Measurements from ENCODE around the gene CALR3.
"Not testable (repeated sequence)": the region's sequence is repeated elsewhere in the genome, so short reads cannot be mapped to it uniquely, and the experiment has no call there.

DNA sequence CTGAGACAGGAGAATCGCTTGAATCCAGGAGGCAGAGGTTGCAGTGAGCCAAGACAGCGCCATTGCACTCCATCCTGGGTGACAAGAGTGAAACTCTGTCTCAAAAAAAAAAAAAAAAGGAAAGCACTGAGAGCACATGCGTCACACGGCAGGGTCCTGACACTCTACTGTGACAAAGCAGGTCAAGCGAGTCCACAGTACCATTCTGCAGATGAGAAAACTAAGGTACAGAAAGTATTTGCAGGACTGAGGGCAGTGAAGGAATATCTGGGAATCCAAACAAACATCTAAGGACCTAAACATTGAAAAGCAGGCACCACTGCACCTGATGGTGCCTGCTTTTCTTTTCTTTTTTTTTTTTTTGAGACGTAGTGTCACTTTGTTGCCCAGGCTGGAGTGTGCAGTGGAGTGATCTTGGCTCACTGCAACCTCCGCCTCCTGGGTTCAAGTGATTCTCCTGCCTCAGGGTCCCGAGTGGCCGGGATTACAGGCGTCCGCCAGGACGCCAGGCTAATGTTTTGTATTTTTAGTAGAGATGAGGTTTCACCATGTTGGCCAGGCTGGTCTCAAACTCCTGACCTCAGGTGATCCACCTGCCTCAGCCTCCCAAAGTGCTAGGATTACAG, 29.1 kb downstream of the CALR3 start:
- TF ChIP-seq, protein P1, sequence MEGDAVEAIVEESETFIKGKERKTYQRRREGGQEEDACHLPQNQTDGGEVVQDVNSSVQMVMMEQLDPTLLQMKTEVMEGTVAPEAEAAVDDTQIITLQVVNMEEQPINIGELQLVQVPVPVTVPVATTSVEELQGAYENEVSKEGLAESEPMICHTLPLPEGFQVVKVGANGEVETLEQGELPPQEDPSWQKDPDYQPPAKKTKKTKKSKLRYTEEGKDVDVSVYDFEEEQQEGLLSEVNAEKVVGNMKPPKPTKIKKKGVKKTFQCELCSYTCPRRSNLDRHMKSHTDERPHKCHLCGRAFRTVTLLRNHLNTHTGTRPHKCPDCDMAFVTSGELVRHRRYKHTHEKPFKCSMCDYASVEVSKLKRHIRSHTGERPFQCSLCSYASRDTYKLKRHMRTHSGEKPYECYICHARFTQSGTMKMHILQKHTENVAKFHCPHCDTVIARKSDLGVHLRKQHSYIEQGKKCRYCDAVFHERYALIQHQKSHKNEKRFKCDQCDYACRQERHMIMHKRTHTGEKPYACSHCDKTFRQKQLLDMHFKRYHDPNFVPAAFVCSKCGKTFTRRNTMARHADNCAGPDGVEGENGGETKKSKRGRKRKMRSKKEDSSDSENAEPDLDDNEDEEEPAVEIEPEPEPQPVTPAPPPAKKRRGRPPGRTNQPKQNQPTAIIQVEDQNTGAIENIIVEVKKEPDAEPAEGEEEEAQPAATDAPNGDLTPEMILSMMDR (IDR thresholded peaks at IDR 0.05), result not testable (repeated sequence)
- not testable (repeated sequence) for TF ChIP-seq EZH2, EZH2phosphoT487 (IDR thresholded peaks at IDR 0.05)
